ENCODE measurements around the gene AKAP3.

DNA sequence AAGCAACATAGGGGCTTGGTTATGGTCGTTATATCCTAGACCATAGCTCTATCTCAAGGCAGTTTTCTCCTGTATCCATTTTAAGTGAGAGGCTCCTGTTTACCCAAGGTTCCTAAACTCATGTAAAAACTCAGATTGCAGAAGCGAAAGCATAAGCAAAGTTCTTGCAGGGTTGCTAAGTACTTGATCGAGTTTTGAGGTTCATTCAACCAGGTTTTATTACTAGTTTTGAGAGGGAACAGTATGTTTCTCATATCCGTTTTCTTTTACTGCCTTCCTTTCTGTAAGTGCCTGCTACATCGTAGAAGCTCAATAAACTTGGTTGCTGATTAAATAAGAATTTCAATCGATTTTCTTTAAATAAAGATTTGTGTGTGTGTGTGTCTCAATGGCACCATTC, 5.1 kb downstream of the AKAP3 start:
- no peak for TF ChIP-seq SMC3 (IDR thresholded peaks at IDR 0.05)
- TF ChIP-seq POLR2A (IDR thresholded peaks at IDR 0.05; ENCODE audit: low read length) = no peak
- no peak for TF ChIP-seq CEBPB (IDR thresholded peaks at IDR 0.05)
- TF ChIP-seq CHD2 (IDR thresholded peaks at IDR 0.05; ENCODE audit: low read length, partially characterized antibody) = no peak
- TF ChIP-seq, protein P1, sequence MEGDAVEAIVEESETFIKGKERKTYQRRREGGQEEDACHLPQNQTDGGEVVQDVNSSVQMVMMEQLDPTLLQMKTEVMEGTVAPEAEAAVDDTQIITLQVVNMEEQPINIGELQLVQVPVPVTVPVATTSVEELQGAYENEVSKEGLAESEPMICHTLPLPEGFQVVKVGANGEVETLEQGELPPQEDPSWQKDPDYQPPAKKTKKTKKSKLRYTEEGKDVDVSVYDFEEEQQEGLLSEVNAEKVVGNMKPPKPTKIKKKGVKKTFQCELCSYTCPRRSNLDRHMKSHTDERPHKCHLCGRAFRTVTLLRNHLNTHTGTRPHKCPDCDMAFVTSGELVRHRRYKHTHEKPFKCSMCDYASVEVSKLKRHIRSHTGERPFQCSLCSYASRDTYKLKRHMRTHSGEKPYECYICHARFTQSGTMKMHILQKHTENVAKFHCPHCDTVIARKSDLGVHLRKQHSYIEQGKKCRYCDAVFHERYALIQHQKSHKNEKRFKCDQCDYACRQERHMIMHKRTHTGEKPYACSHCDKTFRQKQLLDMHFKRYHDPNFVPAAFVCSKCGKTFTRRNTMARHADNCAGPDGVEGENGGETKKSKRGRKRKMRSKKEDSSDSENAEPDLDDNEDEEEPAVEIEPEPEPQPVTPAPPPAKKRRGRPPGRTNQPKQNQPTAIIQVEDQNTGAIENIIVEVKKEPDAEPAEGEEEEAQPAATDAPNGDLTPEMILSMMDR (IDR thresholded peaks at IDR 0.05) = no peak
